OCI-LY7 (cell line): ENCODE measurements around the gene PTPN14. TPM values are rescaled to one million over a fixed set of nuclear protein-coding genes. Genes with fewer than 3 reads are reported as not detected.
A peak's percentile ranks its signal among the peaks of the same experiment; 100 is the strongest.

ENCODE experiments used
- BruUV-seq: library from RNA; stranded (reverse); fragments of 400-500 nt; replicated peaks from 2 replicates; lab custom pipeline; 2021; lab: Mats Ljungman, UMichigan
- CTCF ChIA-PET: fragments of 300-600 bp; sonication (Branson Sonifier 250); formaldehyde crosslinking; loops from one replicate; lab custom pipeline; 2022; ENCODE audit warnings: antibody characterized with exemption; ENCODE audit not compliant: unreplicated experiment; lab: Charles Lee
- POLR2A ChIA-PET: fragments of 300-600 bp; sonication (Branson Sonifier 250); formaldehyde crosslinking; loops from one replicate; lab custom pipeline; 2022; ENCODE audit warnings: antibody characterized with exemption; lab: Charles Lee
- DNase-seq: peaks from one replicate; pipeline ENCODE4 v3.0.0-alpha.2; 2015; ENCODE audit warnings: low spot score
- H2AFZ ChIP-seq: fragments of 200-600 bp; sonication (generic), shearing (Covaris generic); 2 replicates; pipeline ENCODE4 v1.6.1; 2014; ENCODE audit warnings: mild to moderate bottlenecking, antibody characterized with exemption, low read length, moderate library complexity
- H3K27ac ChIP-seq: fragments of 200-600 bp; sonication (generic); 2 replicates; pipeline ENCODE4 v1.5.1; 2014; ENCODE audit warnings: mixed run types, low read depth, mild to moderate bottlenecking, moderate library complexity, low read length, inconsistent platforms; ENCODE audit not compliant: poor library complexity, severe bottlenecking
- H3K36me3 ChIP-seq: fragments of 200-600 bp; sonication (generic); 2 replicates; pipeline ENCODE4 v1.6.1; 2014; ENCODE audit warnings: mild to moderate bottlenecking, antibody characterized with exemption, low read length, moderate library complexity, mixed read lengths; ENCODE audit not compliant: insufficient read depth
- H3K4me1 ChIP-seq: fragments of 200-600 bp; sonication (generic); 2 replicates; pipeline ENCODE4 v1.5.1; 2014; ENCODE audit warnings: mild to moderate bottlenecking, low read length; ENCODE audit not compliant: insufficient read depth, poor library complexity, severe bottlenecking
- H3K4me2 ChIP-seq: fragments of 200-600 bp; sonication (generic); 2 replicates; pipeline ENCODE4 v1.6.1; 2014; ENCODE audit warnings: mild to moderate bottlenecking, low read length
- H3K4me3 ChIP-seq: fragments of 200-600 bp; sonication (generic); 2 replicates; pipeline ENCODE4 v1.5.1; 2014; ENCODE audit warnings: mild to moderate bottlenecking, low read depth, low read length; ENCODE audit not compliant: poor library complexity, severe bottlenecking
- H3K79me2 ChIP-seq: fragments of 200-600 bp; sonication (generic); 2 replicates; pipeline ENCODE4 v1.6.1; 2016; ENCODE audit warnings: low read depth, mild to moderate bottlenecking, low read length, moderate library complexity, mixed read lengths; ENCODE audit not compliant: insufficient read depth
- H3K9me2 ChIP-seq: fragments of 200-600 bp; sonication (generic); 2 replicates; pipeline ENCODE4 v1.6.1; 2016; ENCODE audit warnings: mild to moderate bottlenecking, low read length, mixed read lengths; ENCODE audit not compliant: insufficient read depth
- H3K9me3 ChIP-seq: fragments of 200-600 bp; sonication (generic); 2 replicates; pipeline ENCODE4 v1.6.1; 2014; ENCODE audit warnings: mild to moderate bottlenecking, mixed run types, low read length, mixed read lengths
- H4K20me1 ChIP-seq: fragments of 200-600 bp; sonication (generic); 2 replicates; pipeline ENCODE4 v1.6.1; 2014; ENCODE audit warnings: mild to moderate bottlenecking, antibody characterized with exemption, low read length, moderate library complexity, mixed read lengths; ENCODE audit not compliant: insufficient read depth
- CTCF ChIP-seq: fragments of 200-600 bp; sonication (generic); conservative IDR thresholded peaks from 2 replicates; pipeline ENCODE4 v1.5.1; 2014; ENCODE audit warnings: mild to moderate bottlenecking, antibody characterized with exemption, low read length, moderate library complexity, mixed read lengths
- EZH2phosphoT487 ChIP-seq: fragments of 200-600 bp; sonication (generic); IDR thresholded peaks from 2 replicates; pipeline ENCODE4 v1.6.1; 2018; ENCODE audit warnings: low read depth, borderline replicate concordance, mild to moderate bottlenecking, mixed run types, antibody characterized with exemption, low read length, moderate library complexity, mixed read lengths
- intact Hi-C: fragments of 100-400 bp; cut with micrococcal nuclease; formaldehyde crosslinking; loops from one replicate; pipeline ENCODE4 v1.10.0; 2022; ENCODE audit not compliant: unreplicated experiment
- total RNA-seq, 2 experiments: library from RNA; depleted of rRNA in 1 of 2; stranded (reverse); fragments of >200 nt in 1 of 2; shearing (Covaris generic) in 1 of 2; gene quantifications; 2 replicates each; pipeline ENCODE4 v1.2.3, GENCODE V29; 2014 to 2022

PTPN14 gene
- total RNA-seq, 2 experiments from 2014 or later, result not detected

- H3K9me3 ChIP-seq, result no peaks in the 10 kb centered on the region
- H3K4me2 ChIP-seq, result peak overlapping the region; percentile 25; the same call in 1 of the 2 replicates
- CTCF ChIA-PET, result interaction anchor here (8.4 kb wide), 1 partner anchor 68 kb away, joined by 76 read pairs; no protein-coding TSS in a partner anchor
- H3K79me2 ChIP-seq, result no peaks in the 10 kb centered on the region
- no peak overlapping the region for H3K4me3 ChIP-seq
- TF ChIP-seq EZH2phosphoT487 (no peak), CTCF (no peak)
- POLR2A ChIA-PET, result interaction anchor here (0.7 to 3.2 kb wide), 7 partner anchors 9 to 1190 kb away, joined by 3 to 17 read pairs (median 4); no protein-coding TSS in a partner anchor
- H2AFZ ChIP-seq, result 0 out of 2 replicates have a peak overlapping the region, but pooled peaks have one; percentile 10
- H4K20me1 ChIP-seq, result no peaks in the 10 kb centered on the region; the same call in 1 of the 2 replicates
- peak; percentile 24 for DNase-seq
- intact Hi-C loops, result loop anchor here (5.0 kb wide), 1 partner anchor 45 kb away; the partner anchor contains the start of gene SMYD2
- H3K9me2 ChIP-seq, result no peaks in the 10 kb centered on the region
- peaks cover 22% of the 10 kb centered on the region for H3K4me1 ChIP-seq
- H3K27ac ChIP-seq, result no peak overlapping the region
- H3K36me3 ChIP-seq, result peaks cover 19% of the 10 kb centered on the region; the same call in 1 of the 2 replicates
- no TSS peak for BruUV-seq
These were observed 223.9 kb downstream of the PTPN14 start for GRCh38 chr1:214327514-214327913.

DNA sequence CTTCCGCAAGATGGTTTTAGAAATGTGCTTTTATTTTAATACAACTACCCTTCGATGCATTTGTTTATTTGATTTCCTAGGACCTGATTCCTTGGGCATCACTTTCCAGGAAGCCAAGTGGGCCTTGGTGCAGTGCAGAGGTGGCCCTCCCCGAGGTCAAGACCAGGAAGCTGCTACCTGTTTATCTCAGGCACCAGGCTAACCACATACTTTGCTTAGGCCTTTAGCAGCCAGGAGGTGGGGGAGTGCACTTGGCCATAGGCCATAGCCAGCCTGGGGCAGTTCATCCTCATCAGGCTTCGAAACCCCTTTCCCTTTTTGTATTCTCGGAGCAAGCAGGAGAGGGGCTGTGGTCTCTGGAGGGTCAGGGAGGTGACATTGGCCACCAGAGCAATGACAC lies 225.0 kb downstream of the PTPN14 start:
- peaks cover 10% of the 10 kb centered on the region; the same call in 1 of the 2 replicates for H3K36me3 ChIP-seq
- DNase-seq, result peak; percentile 53
- H3K27ac ChIP-seq, result no peak overlapping the region
- H2AFZ ChIP-seq, result no peak overlapping the region
- H3K4me1 ChIP-seq, result peaks cover 22% of the 10 kb centered on the region
- H3K9me2 ChIP-seq, result no peaks in the 10 kb centered on the region
- POLR2A ChIA-PET, result interaction anchor here (3.2 kb wide), 1 partner anchor 66 kb away, joined by 17 read pairs; no protein-coding TSS in a partner anchor
- CTCF ChIA-PET, result interaction anchor here (8.4 kb wide), 1 partner anchor 67 kb away, joined by 76 read pairs; no protein-coding TSS in a partner anchor
- intact Hi-C loops, result loop anchor here (5.0 kb wide), 1 partner anchor 44 kb away; the partner anchor contains the start of gene SMYD2
- H3K4me3 ChIP-seq, result no peak overlapping the region
- no peaks in the 10 kb centered on the region; the same call in 1 of the 2 replicates for H4K20me1 ChIP-seq
- H3K9me3 ChIP-seq, result no peaks in the 10 kb centered on the region
- H3K79me2 ChIP-seq, result no peaks in the 10 kb centered on the region
- peak overlapping the region; percentile 33; the same call in 1 of the 2 replicates for H3K4me2 ChIP-seq
- TF ChIP-seq EZH2phosphoT487, result no peak
- no peak for TF ChIP-seq CTCF
- BruUV-seq, result no TSS peak
